SK-N-SH treated with all-trans-retinoic acid at 6 μM for 48 hours (cell line): Measurements from ENCODE around the gene RETREG3.

Experiments
- ATAC-seq: fragments of 200-7000 bp; cut with Tn5 transposase; 3 replicates; pipeline ENCODE4 v1.9.1; 2020; ENCODE audit warnings: mild to moderate bottlenecking, moderate library complexity
- ARNTL ChIP-seq: fragments of 450-650 bp; formaldehyde crosslinking; IDR thresholded peaks from 2 replicates; pipeline ENCODE4 v1.5.0; 2020; ENCODE audit warnings: low read depth, mild to moderate bottlenecking, moderate library complexity, borderline replicate concordance
- BACH2 ChIP-seq: fragments of 250-450 bp; sonication (Bioruptor Pico); IDR thresholded peaks from 2 replicates; pipeline ENCODE4 v1.9.0; 2021; ENCODE audit warnings: mild to moderate bottlenecking, borderline replicate concordance
- CREB5 ChIP-seq: fragments of 250-450 bp; sonication (Bioruptor Pico); IDR thresholded peaks from 2 replicates; pipeline ENCODE4 v1.5.1; 2020; ENCODE audit warnings: low read depth, mild to moderate bottlenecking, moderate library complexity
- CSDC2 ChIP-seq: fragments of 250-450 bp; sonication (Bioruptor Pico); IDR thresholded peaks from 2 replicates; pipeline ENCODE4 v1.5.0; 2020; ENCODE audit warnings: mild to moderate bottlenecking, moderate library complexity
- CSRNP3 ChIP-seq: fragments of 250-450 bp; sonication (Bioruptor Pico); IDR thresholded peaks from 2 replicates; pipeline ENCODE4 v1.5.1; 2021; ENCODE audit warnings: mild to moderate bottlenecking, moderate library complexity
- ESRRG ChIP-seq: fragments of 250-450 bp; sonication (Bioruptor Pico); IDR thresholded peaks from 2 replicates; pipeline ENCODE4 v1.6.1; 2021; ENCODE audit warnings: mild to moderate bottlenecking
- GLIS3 ChIP-seq: fragments of 250-450 bp; sonication (Bioruptor Pico); IDR thresholded peaks from 2 replicates; pipeline ENCODE4 v1.5.0; 2020; ENCODE audit warnings: mild to moderate bottlenecking, moderate library complexity
- OSR1 ChIP-seq: fragments of 250-450 bp; sonication (Bioruptor Pico); IDR thresholded peaks from 2 replicates; pipeline ENCODE4 v1.8.0; 2022; ENCODE audit warnings: moderate library complexity, mild to moderate bottlenecking, inconsistent platforms
- PATZ1 ChIP-seq: fragments of 250-450 bp; sonication (Bioruptor Pico); IDR thresholded peaks from 2 replicates; pipeline ENCODE4 v1.8.0; 2020; ENCODE audit warnings: mild to moderate bottlenecking, moderate library complexity, borderline replicate concordance
- POU6F1 ChIP-seq: fragments of 250-450 bp; sonication (Bioruptor Pico); IDR thresholded peaks from 2 replicates; pipeline ENCODE4 v1.8.0; 2021; ENCODE audit warnings: low read depth, mild to moderate bottlenecking, moderate library complexity, borderline replicate concordance
- PPARA ChIP-seq: fragments of 250-450 bp; sonication (Bioruptor Pico); IDR thresholded peaks from 2 replicates; pipeline ENCODE4 v1.5.0; 2020; ENCODE audit warnings: mild to moderate bottlenecking, borderline replicate concordance
- RARB ChIP-seq: fragments of 250-450 bp; sonication (Bioruptor Pico); IDR thresholded peaks from 2 replicates; pipeline ENCODE4 v1.8.0; 2021; ENCODE audit warnings: mild to moderate bottlenecking, moderate library complexity
- SNAI2 ChIP-seq: fragments of 250-450 bp; sonication (Bioruptor Pico); IDR thresholded peaks from 2 replicates; pipeline ENCODE4 v1.5.0; 2020; ENCODE audit warnings: mild to moderate bottlenecking, moderate library complexity
- TCF4 ChIP-seq: fragments of 250-450 bp; sonication (Bioruptor Pico); IDR thresholded peaks from 2 replicates; pipeline ENCODE4 v1.8.0; 2021; ENCODE audit warnings: mild to moderate bottlenecking, moderate library complexity, borderline replicate concordance
- TOX ChIP-seq: fragments of 250-450 bp; sonication (Bioruptor Pico); IDR thresholded peaks from 2 replicates; pipeline ENCODE4 v1.8.0; 2021; ENCODE audit warnings: mild to moderate bottlenecking, moderate library complexity, borderline replicate concordance
- TSHZ2 ChIP-seq: fragments of 250-450 bp; sonication (Bioruptor Pico); IDR thresholded peaks from 2 replicates; pipeline ENCODE4 v1.5.0; 2020; ENCODE audit warnings: mild to moderate bottlenecking, moderate library complexity
- ZC3H10 ChIP-seq: fragments of 250-450 bp; sonication (Bioruptor Pico); IDR thresholded peaks from 2 replicates; pipeline ENCODE4 v1.5.1; 2021; ENCODE audit warnings: mild to moderate bottlenecking, moderate library complexity
- ZFP3 ChIP-seq: fragments of 250-450 bp; sonication (Bioruptor Pico); IDR thresholded peaks from 2 replicates; pipeline ENCODE4 v1.5.0; 2020; ENCODE audit warnings: mild to moderate bottlenecking, moderate library complexity
- ZFP30 ChIP-seq: fragments of 450-650 bp; formaldehyde crosslinking; IDR thresholded peaks from 2 replicates; pipeline ENCODE4 v1.5.0; 2022; ENCODE audit warnings: mild to moderate bottlenecking, moderate library complexity
- ZNF565 ChIP-seq: fragments of 450-650 bp; formaldehyde crosslinking; conservative IDR thresholded peaks from 2 replicates; pipeline ENCODE4 v1.5.0; 2020; ENCODE audit warnings: low read depth, mild to moderate bottlenecking, moderate library complexity
- ZNF70 ChIP-seq: fragments of 450-650 bp; formaldehyde crosslinking; IDR thresholded peaks from 2 replicates; pipeline ENCODE4 v1.5.0; 2020; ENCODE audit warnings: mild to moderate bottlenecking, moderate library complexity

RETREG3 gene

GRCh38 chr17:42547698-42548069 is 61.5 kb downstream of the RETREG3 start:
- ATAC-seq: no peak
- TF ChIP-seq BACH2 (CRISPR knock-in tag) (no peak), ZFP30 (CRISPR knock-in tag) (no peak), CSDC2 (no peak)
- TF ChIP-seq, all 23 proteins: peak for 0

GRCh38 chr17:42547001-42547461 is 62.1 kb downstream of the RETREG3 start:
- peak; percentile 12 for ATAC-seq
- TF ChIP-seq OSR1 (CRISPR knock-in tag) (no peak), RARB (CRISPR knock-in tag) (no peak), ZFP30 (CRISPR knock-in tag) (no peak), ZFP3 (CRISPR knock-in tag) (no peak), ESRRG (no peak), ARNTL (no peak), GLIS3 (CRISPR knock-in tag) (no peak), BACH2 (CRISPR knock-in tag) (no peak), CSDC2 (no peak), TOX (no peak), CSRNP3 (CRISPR knock-in tag) (no peak), PATZ1 (CRISPR knock-in tag) (no peak), SNAI2 (CRISPR knock-in tag) (no peak), ZNF565 (CRISPR knock-in tag) (no peak), PPARA (CRISPR knock-in tag) (no peak), TSHZ2 (CRISPR knock-in tag) (no peak), CREB5 (CRISPR knock-in tag) (no peak), ZC3H10 (CRISPR knock-in tag) (no peak)
- TF ChIP-seq, all 23 proteins: peak for 0

GRCh38 chr17:42545755-42546505 is 63.2 kb downstream of the RETREG3 start:
- peak; percentile 18 for ATAC-seq

GRCh38 chr17:42544874-42545283 is 64.3 kb downstream of the RETREG3 start:
- ATAC-seq: no peak
- TF ChIP-seq ESRRG (no peak), CSRNP3 (CRISPR knock-in tag) (no peak), BACH2 (CRISPR knock-in tag) (no peak), OSR1 (CRISPR knock-in tag) (no peak), TOX (no peak), TCF4 (CRISPR knock-in tag) (no peak), CREB5 (CRISPR knock-in tag) (no peak), ZNF565 (CRISPR knock-in tag) (no peak), ZNF70 (CRISPR knock-in tag) (no peak), ZC3H10 (CRISPR knock-in tag) (no peak), POU6F1 (no peak)
